Endothelial cell of umbilical vein (primary cell): ENCODE data around the gene STIM1. TPM values are rescaled to one million over a fixed set of nuclear protein-coding genes. Genes with fewer than 3 reads are reported as not detected.

ENCODE experiments used
- BruUV-seq: library from RNA; stranded (reverse); fragments of 400-500 nt; replicated peaks from 2 replicates; lab custom pipeline; 2021; lab: Mats Ljungman, UMichigan
- CTCF ChIA-PET: fragments of 300-600, 350-600 bp; sonication (Branson Sonifier 250); formaldehyde crosslinking; loops from one replicate; lab custom pipeline; 2021; ENCODE audit warnings: antibody characterized with exemption, inconsistent platforms; lab: Charles Lee
- POLR2A ChIA-PET: fragments of 300-600, 350-600 bp; sonication (Branson Sonifier 250); formaldehyde crosslinking; loops from one replicate; lab custom pipeline; 2021; ENCODE audit warnings: antibody characterized with exemption, inconsistent platforms; lab: Charles Lee
- DNase-seq: peaks from one replicate; pipeline ENCODE4 v3.0.0-alpha.2; 2011; ENCODE audit warnings: low read depth, low spot score
- FAIRE-seq: peaks from 2 replicates; lab custom pipeline; 2011; peaks lifted over from hg19 to GRCh38; lab: Jason Lieb, UNC
- H2AFZ ChIP-seq: 2 replicates; pipeline ENCODE4 v1.6.0; 2012; ENCODE audit warnings: low read depth, low read length, control low read depth, inconsistent platforms
- H3K27ac ChIP-seq: 2 replicates; pipeline ENCODE4 v1.5.1; 2011; ENCODE audit warnings: low read depth, mild to moderate bottlenecking, control low read depth, low read length, moderate library complexity; ENCODE audit not compliant: insufficient read depth
- H3K27me3 ChIP-seq, 2 experiments: 2 replicates each; pipeline versions ENCODE4 v1.6.0 to v1.6.1; 2011; ENCODE audit warnings: low read length in 2 of 2, mixed read lengths in 1 of 2; ENCODE audit not compliant: control insufficient read depth in 2 of 2, insufficient read depth in 2 of 2
- H3K36me3 ChIP-seq, 2 experiments: 2 replicates in 1 of 2; 3 replicates in 1 of 2; pipeline ENCODE4 v1.5.1; 2011; ENCODE audit warnings: low read length in 2 of 2, mild to moderate bottlenecking in 1 of 2, moderate library complexity in 1 of 2; ENCODE audit not compliant: control insufficient read depth in 2 of 2, insufficient read depth in 2 of 2; ENCODE audit errors: extremely low read depth in 1 of 2
- H3K4me1 ChIP-seq: 3 replicates; pipeline ENCODE4 v1.5.1; 2011; ENCODE audit warnings: mild to moderate bottlenecking, low read length; ENCODE audit not compliant: control insufficient read depth, insufficient read depth; ENCODE audit errors: extremely low read depth
- H3K4me2 ChIP-seq: 2 replicates; pipeline ENCODE4 v1.6.1; 2011; ENCODE audit warnings: low read length, control low read depth, mixed read lengths; ENCODE audit not compliant: insufficient read depth
- H3K4me3 ChIP-seq, 3 experiments: fragments of 200-600 bp in 1 of 3; sonication (generic), shearing (Covaris generic) in 1 of 3; replicated peaks in 1 of 3; 2 replicates each; pipeline ENCODE4 v1.5.1; 2011 to 2016; ENCODE audit warnings: control low read depth in 3 of 3, low read length in 3 of 3, mild to moderate bottlenecking in 2 of 3, inconsistent platforms in 1 of 3, low read depth in 1 of 3, moderate library complexity in 1 of 3; ENCODE audit not compliant: insufficient read depth in 1 of 3
- H3K79me2 ChIP-seq: 2 replicates; pipeline ENCODE4 v1.6.0; 2012; ENCODE audit warnings: low read length, inconsistent platforms; ENCODE audit not compliant: control insufficient read depth, insufficient read depth
- H3K9ac ChIP-seq: replicated peaks from 2 replicates; pipeline ENCODE3; 2011; ENCODE audit warnings: low read length, control low read depth; ENCODE audit not compliant: insufficient read depth; ENCODE audit errors: extremely low read depth
- H3K9me1 ChIP-seq: replicated peaks from 3 replicates; pipeline ENCODE4 v1.6.0; 2011; ENCODE audit warnings: mild to moderate bottlenecking, low read length; ENCODE audit not compliant: control insufficient read depth, insufficient read depth; ENCODE audit errors: extremely low read depth
- H3K9me3 ChIP-seq: replicated peaks from 2 replicates; pipeline ENCODE4 v1.5.1; 2012; ENCODE audit warnings: low read length, inconsistent platforms; ENCODE audit not compliant: control insufficient read depth, insufficient read depth
- H4K20me1 ChIP-seq: replicated peaks from 2 replicates; pipeline ENCODE3; 2011; ENCODE audit warnings: mild to moderate bottlenecking, low read length; ENCODE audit not compliant: control insufficient read depth, insufficient read depth; ENCODE audit errors: extremely low read depth
- CTCF ChIP-seq, 2 donors: IDR thresholded peaks; 1 replicate in 1 of 2; 2 replicates in 1 of 2; pipeline ENCODE4 v1.5.1; 2011; ENCODE audit warnings: low read length in 2 of 2, mild to moderate bottlenecking in 2 of 2, moderate library complexity in 2 of 2, control low read depth in 1 of 2, inconsistent platforms in 1 of 2, low read depth in 1 of 2; ENCODE audit not compliant: insufficient read depth in 1 of 2; ENCODE audit errors: extremely low read depth in 1 of 2
- EZH2 ChIP-seq: IDR thresholded peaks from 2 replicates; pipeline ENCODE4 v1.6.1; 2012; ENCODE audit warnings: borderline replicate concordance, low read depth, mild to moderate bottlenecking, moderate library complexity, low read length, inconsistent platforms; ENCODE audit not compliant: severe bottlenecking
- FOS ChIP-seq: IDR thresholded peaks from 2 replicates; pipeline ENCODE4 v1.6.1; 2011; ENCODE audit warnings: mild to moderate bottlenecking, low read length, moderate library complexity, borderline replicate concordance; ENCODE audit not compliant: insufficient read depth
- GATA2 ChIP-seq: IDR thresholded peaks from 2 replicates; pipeline ENCODE4 v1.7.0; 2011; ENCODE audit warnings: low read depth, mild to moderate bottlenecking, moderate library complexity, mixed read lengths, low read length; ENCODE audit not compliant: insufficient read length, insufficient read depth
- JUN ChIP-seq: IDR thresholded peaks from 2 replicates; pipeline ENCODE4 v1.6.1; 2011; ENCODE audit warnings: borderline replicate concordance, low read depth; ENCODE audit not compliant: insufficient read length, insufficient read depth
- MYC ChIP-seq: IDR thresholded peaks from one replicate; pipeline ENCODE4 v1.6.1; 2011; ENCODE audit warnings: mild to moderate bottlenecking, low read depth, low read length
- POLR2A ChIP-seq: IDR thresholded peaks from 2 replicates; pipeline ENCODE4 v1.6.1; 2012; ENCODE audit warnings: low read depth, mild to moderate bottlenecking, control low read depth, low read length
- POLR2AphosphoS5 ChIP-seq: IDR thresholded peaks from 2 replicates; pipeline ENCODE4 v1.6.1; 2012; ENCODE audit warnings: low read depth, mild to moderate bottlenecking, control low read depth, low read length, moderate library complexity; ENCODE audit not compliant: insufficient read depth
- dilution Hi-C: fragments of 300-500 bp; cut with MboI; formaldehyde crosslinking; loops from one replicate; pipeline ENCODE4 v1.15.0; 2019; ENCODE audit warnings: low sequenced_read_pairs; ENCODE audit not compliant: extremely low pct_ligation_motif_present
- intact Hi-C: fragments of 100-400 bp; cut with micrococcal nuclease; formaldehyde crosslinking; loops from one replicate; pipeline ENCODE4 v1.10.0; 2022
- polyA plus RNA-seq, 4 experiments: library from polyadenylated mRNA; depleted of rRNA in 3 of 4; stranded (reverse) in 3 of 4; unstranded in 1 of 4; fragments of >200 nt; gene quantifications; 2 replicates each; pipeline versions ENCODE4 v1.2.1 to v1.2.3, GENCODE V29; 2011 to 2012; ENCODE audit warnings: missing spikeins in 1 of 4
- total RNA-seq: library from RNA; stranded (reverse); gene quantifications from 2 replicates; pipeline ENCODE4 v1.2.3, GENCODE V29; 2021
- TF ChIP-seq, protein P1 (sequence below): IDR thresholded peaks from 2 replicates; pipeline ENCODE4 v1.6.1; 2011; ENCODE audit not compliant: insufficient read depth, insufficient read length

Gene STIM1
- total and polyA plus RNA-seq, 2 donors (not counting 3 experiments of a cell fraction or from before 2014, with no cell fraction given): 32.7 to 33.4 TPM

- no TSS peak for BruUV-seq
- Histone ChIP-seq H3K4me3 (no peak overlapping the region), H4K20me1 (no peaks in the 10 kb centered on the region), H3K9ac (no peak overlapping the region), H3K9me1 (no peaks in the 10 kb centered on the region), H3K9me3 (no peaks in the 10 kb centered on the region), H3K4me1 (no peaks in the 10 kb centered on the region), H3K4me2 (no peak overlapping the region), H3K36me3 (peaks cover 0 to under 1% of the 10 kb centered on the region in 2 experiments), H3K79me2 (no peaks in the 10 kb centered on the region), H3K27me3 (no peaks in the 10 kb centered on the region), H3K27ac (no peak overlapping the region), H2AFZ (no peak overlapping the region)
- intact Hi-C loops (no loop called here), dilution Hi-C loops (no loop called here)
- FAIRE-seq (no peak), DNase-seq (no peak)
- CTCF ChIA-PET: interaction anchor here (1.0 to 1.6 kb wide), 3 partner anchors 8 to 257 kb away, joined by 3 to 5 read pairs (median 3); no protein-coding TSS in a partner anchor
- TF ChIP-seq FOS: no peak
- no peak for TF ChIP-seq POLR2AphosphoS5
- TF ChIP-seq, protein P1, sequence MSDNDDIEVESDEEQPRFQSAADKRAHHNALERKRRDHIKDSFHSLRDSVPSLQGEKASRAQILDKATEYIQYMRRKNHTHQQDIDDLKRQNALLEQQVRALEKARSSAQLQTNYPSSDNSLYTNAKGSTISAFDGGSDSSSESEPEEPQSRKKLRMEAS: no peak
- TF ChIP-seq CTCF (IDR thresholded peaks at IDR 0.05; ENCODE audit: extremely low read depth in 1 of 2, insufficient read depth in 1 of 2, low read depth in 1 of 2, low read length in 2 of 2): no peak
- no peak for TF ChIP-seq EZH2
- TF ChIP-seq JUN: no peak
- no peak for TF ChIP-seq MYC
- TF ChIP-seq GATA2: no peak
- TF ChIP-seq POLR2A: no peak
- POLR2A ChIA-PET: no interaction called here
Measured at GRCh38 chr11:3815845-3816244, 39.6 kb upstream of the STIM1 start.
